ENCODE results near the gene ITM2A. TPM values are rescaled to one million over a fixed set of nuclear protein-coding genes. Genes with fewer than 3 reads are reported as not detected.

ITM2A gene
- total RNA-seq (2022; extraction: Qiagen RNA extraction): 0.31 TPM in 1 of 5 replicates, not detected in the others

DNA sequence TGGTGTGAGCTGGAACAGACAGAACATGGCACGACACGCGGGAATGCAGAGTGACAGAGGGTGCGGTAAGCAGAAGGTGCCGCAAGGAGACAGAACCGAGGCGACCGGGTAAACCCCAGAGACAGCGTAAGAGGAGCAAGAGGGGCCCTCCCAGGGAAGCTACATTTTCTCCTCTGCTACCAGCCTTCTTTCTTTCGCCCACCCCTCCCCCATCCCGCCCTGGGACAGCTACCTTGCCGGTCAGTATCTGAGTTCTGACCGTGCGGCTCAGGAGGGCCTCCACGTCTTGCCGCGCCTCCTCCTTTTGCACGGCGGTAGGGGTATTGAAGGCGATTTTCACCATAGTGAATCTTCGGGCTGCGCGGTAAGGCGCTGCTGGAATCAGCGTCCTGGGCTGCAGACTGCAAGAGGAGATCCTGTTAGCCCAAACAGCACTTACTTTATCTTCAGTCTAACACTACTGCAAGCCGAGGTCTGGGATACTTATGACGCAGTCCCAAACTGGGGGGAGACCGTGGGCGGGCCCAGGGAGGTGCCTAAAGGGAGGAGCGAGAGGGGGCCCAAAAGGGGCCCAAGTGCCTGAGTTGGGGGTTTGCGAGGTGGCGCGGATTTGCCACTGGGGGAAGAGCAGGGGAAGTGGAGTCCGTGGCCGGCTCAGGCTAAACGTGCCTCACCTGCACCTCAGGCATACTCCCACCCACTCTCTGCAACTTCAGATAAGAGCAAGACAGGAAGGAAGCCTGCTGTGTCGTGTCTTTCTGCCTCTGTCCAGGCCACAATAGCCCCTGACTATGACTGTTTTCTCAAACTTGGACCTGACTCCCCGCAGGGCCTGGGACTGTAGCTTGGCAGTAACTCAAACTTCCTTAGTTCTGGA is at the start of gene ITM2A:
TSS of gene ITM2A (minus strand) at position 462 of the 877 bp plus-strand sequence. CDS start at position 343, 119 bp downstream.

Other genes starting within 250 kb of the ITM2A start
- not detected in 5 replicates for gene GPR174, start 222.6 kb downstream of the ITM2A start, total RNA-seq (2022; extraction: Qiagen RNA extraction)